Breast epithelium (tissue), 4 donors: ENCODE data around the gene OPRD1. TPM values are rescaled to one million over a fixed set of nuclear protein-coding genes. Genes with fewer than 3 reads are reported as not detected.
A peak's percentile ranks its signal among the peaks of the same experiment; 100 is the strongest.

ENCODE experiments used
- DNase-seq, 2 donors: peaks; one replicate each; pipeline ENCODE4 v3.0.0-alpha.2; 2019; ENCODE audit warnings: low spot score in 2 of 2
- H3K27ac ChIP-seq, 2 donors: fragments of 200-600 bp; sonication (generic) in 1 of 2; one replicate each; pipeline ENCODE4 v1.5.1; 2016 to 2019; ENCODE audit warnings: mild to moderate bottlenecking in 1 of 2
- H3K27me3 ChIP-seq, 2 donors: fragments of 200-600 bp; sonication (generic) in 1 of 2; one replicate each; pipeline versions ENCODE4 v1.5.1 to v1.6.0; 2017 to 2019; ENCODE audit warnings: control low read depth in 1 of 2, mild to moderate bottlenecking in 1 of 2
- H3K36me3 ChIP-seq: fragments of 200-600 bp; one replicate; pipeline ENCODE4 v1.5.1; 2019
- H3K4me1 ChIP-seq, 2 donors: fragments of 200-600 bp; sonication (generic); one replicate each; pipeline ENCODE4 v1.5.1; 2016 to 2019; ENCODE audit warnings: control low read depth in 1 of 2
- H3K4me3 ChIP-seq, 3 donors: fragments of 200-600 bp; sonication (generic); 1 replicate in 2 of 3; 2 replicates in 1 of 3; pipeline ENCODE4 v1.5.1; 2016 to 2019; ENCODE audit warnings: mild to moderate bottlenecking in 3 of 3, moderate library complexity in 2 of 3
- H3K9me3 ChIP-seq, 2 donors: fragments of 200-600 bp; sonication (generic) in 1 of 2; one replicate each; pipeline ENCODE4 v1.5.1; 2016 to 2019; ENCODE audit warnings: control low read depth in 1 of 2
- CTCF ChIP-seq, 3 donors: fragments of 450-650 bp; IDR thresholded peaks; one replicate each; pipeline ENCODE4 v1.5.1; 2016 to 2017; ENCODE audit warnings: antibody characterized with exemption in 3 of 3, mild to moderate bottlenecking in 3 of 3, moderate library complexity in 3 of 3
- POLR2A ChIP-seq: fragments of 450-650 bp; IDR thresholded peaks from one replicate; pipeline ENCODE4 v1.6.1; 2016; ENCODE audit warnings: antibody characterized with exemption, mild to moderate bottlenecking, moderate library complexity
- POLR2AphosphoS5 ChIP-seq, 3 donors: sonication (generic); formaldehyde crosslinking; IDR thresholded peaks; one replicate each; pipeline ENCODE4 v1.6.1; 2017; ENCODE audit warnings: antibody characterized with exemption in 3 of 3
- intact Hi-C: fragments of 100-400 bp; cut with DNase I; formaldehyde crosslinking; loops from one replicate; pipeline ENCODE4 v1.15.1; 2023; ENCODE audit warnings: low total_unique reads
- total RNA-seq, 3 donors: library from RNA; depleted of rRNA; stranded (reverse); fragments of >200 nt; gene quantifications; one replicate each; pipeline ENCODE4 v1.1.0, GENCODE V29; 2016

OPRD1 gene
- total RNA-seq, 3 donors from 2014 or later = not detected

GRCh38 chr1:28893403-28894102 lies 81.6 kb downstream of the OPRD1 start:
- no peak overlapping the region for H3K4me3 ChIP-seq
- no peak for TF ChIP-seq POLR2A
- TF ChIP-seq POLR2AphosphoS5 (IDR thresholded peaks at IDR 0.05) = no peak
- peak in 1 of 3 donors; percentile 7 for TF ChIP-seq CTCF (IDR thresholded peaks at IDR 0.05)
- H3K27me3 ChIP-seq = no peaks in the 10 kb centered on the region
- intact Hi-C loops = no loop called here
- no peaks in the 10 kb centered on the region for H3K9me3 ChIP-seq
- H3K27ac ChIP-seq = no peak overlapping the region
- H3K4me1 ChIP-seq = no peaks in the 10 kb centered on the region
- H3K36me3 ChIP-seq = no peaks in the 10 kb centered on the region
- DNase-seq = no peak

DNA sequence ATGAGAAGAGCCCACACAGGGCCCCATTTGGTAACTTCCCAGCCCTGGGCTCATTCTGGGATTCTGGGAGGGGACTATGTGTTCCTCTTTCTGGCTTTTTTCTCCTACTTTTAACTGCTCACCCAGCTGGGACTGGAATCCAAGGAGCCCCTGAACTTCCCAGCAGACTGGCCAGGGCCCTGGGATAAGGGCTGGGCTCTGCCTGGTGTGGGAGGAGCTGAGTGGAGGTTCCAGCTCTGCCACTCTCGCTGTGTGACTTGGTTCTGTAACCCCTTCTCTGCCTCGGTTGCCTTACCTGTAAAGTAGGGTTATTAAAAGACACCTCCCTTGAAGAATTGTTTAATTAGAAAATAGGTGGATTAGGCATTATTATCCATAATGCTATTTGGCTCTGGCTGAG lies 82.8 kb downstream of the OPRD1 start:
- no peaks in the 10 kb centered on the region for H3K4me1 ChIP-seq
- no peak for DNase-seq
- no peaks in the 10 kb centered on the region for H3K36me3 ChIP-seq
- TF ChIP-seq POLR2AphosphoS5 (IDR thresholded peaks at IDR 0.05) (no peak), CTCF (IDR thresholded peaks at IDR 0.05) (no peak)
- H3K9me3 ChIP-seq = no peaks in the 10 kb centered on the region
- no peak overlapping the region for H3K27ac ChIP-seq
- H3K27me3 ChIP-seq = no peaks in the 10 kb centered on the region
- intact Hi-C loops = no loop called here
- H3K4me3 ChIP-seq = no peak overlapping the region

DNA sequence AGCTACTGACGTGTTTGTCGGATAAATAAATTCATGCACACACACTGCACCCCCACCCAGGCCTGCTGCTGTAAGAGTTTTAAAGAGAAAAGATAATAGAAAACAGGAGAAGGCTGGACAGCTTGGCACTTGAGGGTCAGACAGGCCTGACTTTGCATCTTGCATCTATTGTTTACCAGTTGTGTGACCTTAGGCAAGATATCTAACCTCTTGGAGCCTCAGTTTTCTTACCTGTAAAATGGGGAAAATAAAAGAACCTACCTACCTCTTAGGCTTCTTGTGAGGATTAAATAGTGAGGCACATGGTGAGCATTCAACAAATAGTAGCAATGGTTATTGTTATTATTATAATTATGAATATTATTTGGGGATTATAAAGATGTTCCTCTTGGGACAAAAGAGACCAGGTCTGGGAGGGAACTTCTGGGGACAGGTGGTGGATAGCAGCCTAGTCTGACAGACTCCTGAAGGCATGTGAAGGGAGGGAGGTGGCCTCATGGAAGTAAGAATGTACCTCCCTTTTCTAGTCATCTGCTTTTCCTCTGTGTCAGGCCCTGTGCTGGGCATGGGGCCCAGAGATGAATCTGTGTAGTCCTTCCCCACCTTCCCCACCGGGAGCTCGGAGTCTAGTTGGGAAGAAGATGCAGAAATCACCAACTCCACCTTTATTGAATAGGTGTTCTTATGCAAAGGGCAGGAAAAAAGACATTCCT lies 84.1 kb downstream of the OPRD1 start:
- TF ChIP-seq POLR2AphosphoS5 (IDR thresholded peaks at IDR 0.05) = no peak
- TF ChIP-seq POLR2A = no peak
- TF ChIP-seq CTCF (IDR thresholded peaks at IDR 0.05) = no peak
- no peak for DNase-seq
- Histone ChIP-seq H3K27ac (no peak overlapping the region), H3K36me3 (no peaks in the 10 kb centered on the region), H3K4me3 (no peak overlapping the region), H3K9me3 (no peaks in the 10 kb centered on the region), H3K27me3 (no peaks in the 10 kb centered on the region), H3K4me1 (no peaks in the 10 kb centered on the region)
- intact Hi-C loops = no loop called here

DNA sequence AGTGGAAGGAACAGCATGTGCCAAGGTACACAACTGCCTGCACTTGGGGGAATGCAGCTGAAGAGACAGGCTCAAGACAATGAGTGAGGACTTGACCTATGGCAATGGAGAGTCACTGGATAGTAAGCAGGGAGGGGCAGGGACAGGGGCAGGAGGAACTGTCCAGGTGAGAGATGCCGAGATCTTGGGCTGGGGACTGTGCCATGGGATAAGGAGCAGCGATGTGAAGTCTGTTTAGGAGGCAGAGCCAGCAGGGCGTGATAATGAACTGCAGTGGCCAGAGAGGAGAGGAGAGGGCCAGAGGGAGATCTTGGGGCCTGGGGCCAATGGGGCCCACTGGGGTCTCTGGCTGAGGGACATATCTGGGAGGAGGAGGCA lies 84.6 kb downstream of the OPRD1 start:
- Histone ChIP-seq H3K27me3 (no peaks in the 10 kb centered on the region), H3K27ac (peak overlapping the region in 1 of 2 donors; percentile 7), H3K4me1 (no peaks in the 10 kb centered on the region), H3K36me3 (no peaks in the 10 kb centered on the region), H3K4me3 (no peak overlapping the region), H3K9me3 (no peaks in the 10 kb centered on the region)
- no peak for DNase-seq
- intact Hi-C loops = no loop called here
- TF ChIP-seq POLR2A = no peak
- no peak for TF ChIP-seq POLR2AphosphoS5 (IDR thresholded peaks at IDR 0.05)
- TF ChIP-seq CTCF (IDR thresholded peaks at IDR 0.05) = no peak

DNA sequence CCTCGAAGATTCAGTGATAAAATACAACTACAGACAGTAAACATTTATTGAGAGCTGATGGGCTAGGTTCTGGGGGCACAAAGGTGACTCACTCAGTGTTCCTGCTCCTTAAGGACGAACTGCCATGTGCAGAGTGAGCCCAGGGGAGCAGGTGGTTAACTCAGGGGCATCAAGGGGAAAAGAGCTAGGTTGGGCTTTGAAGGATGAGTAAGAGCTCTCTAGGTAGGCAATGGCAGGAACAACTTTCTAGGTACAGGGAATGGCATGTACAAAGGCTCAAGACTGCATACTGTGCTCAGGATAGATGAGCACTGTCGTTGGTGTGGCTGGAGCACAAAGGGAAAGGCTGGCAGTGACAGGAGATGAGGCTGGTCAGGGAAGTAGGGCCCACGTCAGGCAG lies 85.8 kb downstream of the OPRD1 start:
- no peaks in the 10 kb centered on the region for H3K36me3 ChIP-seq
- H3K4me3 ChIP-seq = no peak overlapping the region
- no peaks in the 10 kb centered on the region for H3K4me1 ChIP-seq
- no peaks in the 10 kb centered on the region for H3K9me3 ChIP-seq
- intact Hi-C loops = no loop called here
- TF ChIP-seq POLR2AphosphoS5 (IDR thresholded peaks at IDR 0.05) (no peak), CTCF (IDR thresholded peaks at IDR 0.05) (no peak), POLR2A (no peak)
- H3K27ac ChIP-seq = peak overlapping the region; percentile 13 to 25
- H3K27me3 ChIP-seq = no peaks in the 10 kb centered on the region
- DNase-seq = no peak
